Occipital lobe (tissue), 2 donors: ENCODE measurements around the gene RAD51B. TPM values are rescaled to one million over a fixed set of nuclear protein-coding genes. Genes with fewer than 3 reads are reported as not detected.
"Not testable (repeated sequence)": the region's sequence is repeated elsewhere in the genome, so short reads cannot be mapped to it uniquely, and the experiment has no call there.

Experiments used
- DNase-seq: peaks from one replicate; lab custom pipeline; 2025; lab: John Stamatoyannopoulos, UW
- total RNA-seq: library from RNA; depleted of rRNA; stranded (reverse); fragments of >200 nt; gene quantifications from one replicate; pipeline ENCODE4 v1.2.3, GENCODE V29; 2014

The RAD51B gene
- total RNA-seq, 1 donor from 2014 or later: 9.8 TPM

- no peak for DNase-seq
Measured at GRCh38 chr14:67982711-67983608, 163.4 kb downstream of the RAD51B start.

- no peak for DNase-seq
Measured at GRCh38 chr14:67984274-67984673, 164.7 kb downstream of the RAD51B start.

DNA sequence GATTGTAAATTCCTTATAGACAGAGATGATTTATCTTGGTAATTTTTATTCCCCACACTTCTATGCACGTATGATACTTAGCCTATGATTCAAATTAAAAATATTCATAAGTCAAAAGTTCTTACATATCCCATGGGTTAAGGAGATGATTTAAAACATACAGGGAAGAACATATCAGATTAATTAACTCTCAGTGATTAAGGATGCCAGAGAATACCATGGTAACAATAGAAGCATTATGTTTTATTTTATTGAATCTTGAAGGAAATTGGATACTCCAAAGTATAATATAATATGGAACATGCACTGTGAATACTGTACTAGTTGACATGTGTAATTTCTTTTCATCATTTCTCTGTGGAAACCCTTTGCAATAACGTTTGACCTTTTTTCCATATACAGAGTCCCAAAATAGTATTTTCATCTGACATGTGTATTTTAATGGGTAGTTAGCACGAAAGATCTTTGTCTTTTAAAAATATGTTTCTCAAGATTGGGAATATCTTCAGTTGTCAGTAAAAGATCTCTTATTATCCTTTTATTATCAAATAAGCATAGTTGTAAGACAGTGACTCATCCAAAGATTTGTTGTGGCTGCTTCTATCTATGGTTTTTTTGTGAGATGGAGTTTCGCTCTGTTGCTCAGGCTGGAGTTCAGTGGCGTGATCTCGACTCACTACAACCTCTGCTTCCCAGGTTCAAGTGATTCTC, 166.7 kb downstream of the RAD51B start:
- DNase-seq: no peak

- DNase-seq: no peak
Measured at GRCh38 chr14:67987606-67988005, 168.0 kb downstream of the RAD51B start.

GRCh38 chr14:67988210-67988609, 168.6 kb downstream of the RAD51B start:
- not testable (repeated sequence) for DNase-seq

GRCh38 chr14:67990576-67990975, 171.0 kb downstream of the RAD51B start:
- no peak for DNase-seq

DNA sequence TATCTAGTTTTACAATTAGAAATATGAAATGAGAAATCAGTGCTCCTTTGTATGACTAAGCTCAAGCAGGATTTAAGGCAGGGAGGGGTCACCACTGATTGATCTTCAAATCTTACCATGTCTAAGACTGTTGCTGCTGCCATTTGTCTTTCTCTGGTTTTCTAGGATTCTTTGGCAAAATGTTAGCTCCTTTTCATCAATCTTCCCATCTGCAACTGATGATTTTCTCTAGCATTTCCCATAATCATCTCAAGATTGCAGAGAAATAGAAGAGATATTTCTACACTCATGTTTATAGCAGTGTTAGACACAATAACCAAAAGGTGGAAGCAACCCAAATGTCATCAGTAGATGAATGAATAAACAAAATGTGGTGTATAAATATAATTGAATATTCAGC, 175.0 kb downstream of the RAD51B start:
- DNase-seq: no peak

GRCh38 chr14:67996235-67996634, 176.7 kb downstream of the RAD51B start:
- no peak for DNase-seq

DNA sequence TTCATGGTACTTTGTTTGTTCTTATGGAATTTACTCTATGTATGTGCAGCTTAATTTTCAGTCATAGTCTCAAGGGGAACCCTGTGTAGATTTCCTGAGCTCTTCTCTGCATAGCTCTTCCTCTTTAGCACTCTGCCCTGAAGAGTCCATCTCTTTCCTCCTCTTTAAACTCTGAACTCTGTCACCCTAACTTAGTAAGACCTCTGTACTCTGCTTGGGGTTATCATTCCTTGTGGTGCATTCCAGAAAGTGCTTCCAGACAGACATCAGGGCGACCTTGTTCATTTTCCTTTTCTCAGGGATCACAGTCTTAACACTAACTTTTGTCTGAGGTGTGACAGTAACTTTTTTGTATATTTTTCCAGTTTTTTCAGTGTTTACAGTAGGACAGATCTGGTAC, 179.3 kb downstream of the RAD51B start:
- DNase-seq: no peak

- DNase-seq: no peak
Measured at GRCh38 chr14:67999290-67999689, 179.7 kb downstream of the RAD51B start.

DNA sequence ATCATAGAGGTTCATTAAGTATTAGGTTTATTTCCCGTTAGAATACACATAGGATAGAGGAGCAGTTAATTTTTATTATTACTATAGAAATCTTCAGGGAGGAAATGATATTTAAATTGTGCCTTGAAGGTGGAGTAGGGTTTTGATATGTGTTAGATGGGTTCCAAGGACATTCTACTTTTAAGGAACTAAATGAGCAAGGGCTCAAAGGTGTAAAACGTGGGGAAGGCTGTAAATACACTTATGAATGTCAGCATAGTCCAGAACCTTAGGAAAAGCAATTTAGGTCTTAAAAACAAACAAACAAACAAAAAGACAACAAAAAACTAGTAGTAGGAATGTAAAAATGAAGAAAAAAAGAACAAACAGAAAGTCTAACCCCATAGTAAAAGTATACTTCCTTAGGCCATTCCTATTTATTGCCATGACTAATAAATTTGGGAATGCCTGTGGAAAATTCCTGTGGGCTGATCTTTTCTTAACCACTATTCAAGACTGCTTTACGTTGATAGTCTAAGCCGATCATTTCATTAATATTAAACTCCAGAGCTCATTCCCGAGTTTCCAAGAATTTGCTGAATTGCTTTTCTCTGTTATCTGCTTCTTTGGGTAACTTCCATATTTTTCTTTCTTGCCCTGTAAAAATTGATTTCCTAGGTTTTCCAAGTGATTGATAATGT, 180.3 kb downstream of the RAD51B start:
- no peak for DNase-seq

- DNase-seq: no peak
Measured at GRCh38 chr14:68000511-68000910, 180.9 kb downstream of the RAD51B start.

DNA sequence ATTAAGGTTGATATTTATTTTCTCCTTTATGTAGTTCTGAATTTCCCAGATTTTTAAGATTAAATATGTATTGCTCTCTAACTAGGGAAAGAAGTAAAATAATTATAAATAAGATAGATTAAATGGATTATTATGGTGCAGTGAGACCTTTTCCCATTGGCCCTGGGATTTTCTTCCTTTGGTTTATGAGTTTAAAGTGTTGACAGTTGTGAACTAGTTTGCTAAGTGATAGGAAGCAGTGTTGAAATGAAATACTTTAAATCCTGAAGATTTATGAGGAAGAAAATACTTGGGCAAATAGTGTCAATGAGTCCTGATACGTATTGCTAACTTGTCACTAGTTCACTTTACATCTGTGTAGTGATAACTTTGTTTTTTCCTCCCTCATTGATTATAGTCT, 188.9 kb downstream of the RAD51B start:
- no peak for DNase-seq

GRCh38 chr14:68011406-68012028, 191.9 kb downstream of the RAD51B start:
- no peak for DNase-seq

- DNase-seq: no peak
Measured at GRCh38 chr14:68012871-68013270, 193.3 kb downstream of the RAD51B start.

DNA sequence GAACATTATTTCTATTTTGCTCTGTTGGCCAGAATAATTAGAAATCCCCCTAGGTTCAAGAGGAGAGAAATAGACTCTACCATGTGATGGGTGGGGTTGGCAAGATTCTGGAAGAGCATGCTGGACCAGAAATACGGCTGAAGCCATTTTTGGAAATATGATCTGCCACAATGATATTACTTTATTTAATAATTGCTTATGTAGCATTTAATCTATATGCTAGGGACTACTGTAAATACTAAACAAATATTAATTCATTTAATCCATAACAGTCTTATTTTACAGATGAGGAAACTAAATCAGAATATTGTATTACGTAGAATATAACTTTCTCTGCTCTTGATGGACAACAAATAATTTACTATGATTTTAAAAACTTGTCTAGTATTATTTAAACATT, 193.7 kb downstream of the RAD51B start:
- no peak for DNase-seq

GRCh38 chr14:68014771-68015170, 195.2 kb downstream of the RAD51B start:
- no peak for DNase-seq

DNA sequence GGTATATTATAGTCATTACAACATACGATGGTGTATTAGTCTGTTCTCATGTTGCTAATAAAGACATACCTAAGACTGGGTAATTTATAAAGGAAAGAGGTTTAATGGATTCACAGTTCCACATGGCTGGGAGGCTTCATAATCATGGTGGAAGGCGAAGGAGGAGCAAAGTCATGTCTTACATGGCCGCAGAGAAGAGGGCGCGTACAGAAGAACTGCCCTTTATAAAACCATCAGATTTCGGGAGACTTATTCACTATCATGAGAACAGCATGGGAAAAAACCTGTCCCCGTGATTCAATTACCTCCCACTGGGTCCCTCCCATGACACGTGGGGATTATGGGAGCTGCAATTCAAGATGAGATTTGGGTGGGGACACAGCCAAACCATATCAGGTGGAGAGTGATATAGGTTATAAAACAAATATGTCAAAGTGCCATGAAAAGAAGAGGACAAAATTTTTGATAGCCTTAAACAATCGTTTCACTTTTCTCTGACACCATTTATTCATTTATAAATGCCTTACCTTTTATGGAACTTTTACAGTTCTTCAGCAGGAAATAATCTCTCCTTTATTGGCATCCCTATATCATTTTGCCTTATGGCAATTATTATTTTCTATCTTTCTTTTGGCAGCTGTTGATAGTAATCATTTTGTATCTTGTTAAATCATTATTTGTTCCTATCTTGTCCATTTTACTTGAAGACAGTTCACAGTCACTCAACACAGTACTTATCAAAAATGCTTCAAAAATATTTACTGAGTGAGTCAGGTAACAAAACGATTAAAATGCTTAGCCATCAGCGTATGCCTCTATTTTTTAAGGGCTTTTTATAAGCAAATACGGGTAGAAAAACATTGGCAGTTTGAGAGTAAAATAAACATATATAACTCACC, 196.0 kb downstream of the RAD51B start:
- no peak for DNase-seq

GRCh38 chr14:68016255-68016914, 196.8 kb downstream of the RAD51B start:
- DNase-seq: no peak

DNA sequence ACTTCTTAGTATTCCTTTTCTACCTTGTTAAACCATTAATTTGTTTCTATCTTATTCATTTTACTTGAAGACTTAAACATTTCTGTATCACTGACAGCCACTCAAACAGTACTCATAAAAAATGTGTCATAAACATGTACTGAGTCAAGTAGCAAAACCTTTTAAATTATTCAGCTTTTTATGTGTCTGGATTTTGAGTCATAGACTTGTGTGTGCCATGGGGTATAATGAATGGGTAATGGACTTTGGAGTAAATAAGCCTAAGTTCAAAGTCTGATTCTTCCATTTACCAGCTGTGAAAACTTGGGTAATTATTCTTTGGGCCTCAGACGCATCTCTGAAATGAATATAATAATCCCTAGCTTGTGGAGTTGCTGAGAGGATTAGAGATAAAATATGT, 199.0 kb downstream of the RAD51B start:
- DNase-seq: no peak
